ENCODE data around the gene KLHL22.

The KLHL22 gene

GRCh38 chr22:20463324-20464095 is 32.1 kb downstream of the KLHL22 start:
- FAIRE-seq (no peak), DNase-seq (ENCODE audit: insufficient read length, low spot score) (no peak)
- TF ChIP-seq CTCF (IDR thresholded peaks at IDR 0.05; ENCODE audit: insufficient read depth, missing control alignments), result no peak

GRCh38 chr22:20459862-20460261 is 35.7 kb downstream of the KLHL22 start:
- FAIRE-seq (no peak), DNase-seq (ENCODE audit: insufficient read length, low spot score) (no peak)
- TF ChIP-seq CTCF (IDR thresholded peaks at IDR 0.05; ENCODE audit: insufficient read depth, missing control alignments), result no peak

- TF ChIP-seq CTCF (IDR thresholded peaks at IDR 0.05; ENCODE audit: insufficient read depth, missing control alignments), result no peak
- FAIRE-seq (no peak), DNase-seq (ENCODE audit: insufficient read length, low spot score) (no peak)
These were observed 36.4 kb downstream of the KLHL22 start for GRCh38 chr22:20459152-20459542.

- no peak for DNase-seq (ENCODE audit: insufficient read length, low spot score)
- no peak for TF ChIP-seq CTCF (IDR thresholded peaks at IDR 0.05; ENCODE audit: insufficient read depth, missing control alignments)
- FAIRE-seq, result no peak
These were observed 37.0 kb downstream of the KLHL22 start for GRCh38 chr22:20458530-20459151.

- no peak for TF ChIP-seq CTCF (IDR thresholded peaks at IDR 0.05; ENCODE audit: insufficient read depth, missing control alignments)
- no peak for DNase-seq (ENCODE audit: insufficient read length, low spot score)
- no peak for FAIRE-seq
These were observed 37.9 kb downstream of the KLHL22 start for GRCh38 chr22:20457506-20458240.

GRCh38 chr22:20456722-20457076 is 38.9 kb downstream of the KLHL22 start:
- TF ChIP-seq CTCF (IDR thresholded peaks at IDR 0.05; ENCODE audit: insufficient read depth, missing control alignments), result no peak
- FAIRE-seq (no peak), DNase-seq (ENCODE audit: insufficient read length, low spot score) (no peak)

Data from D721Med (cell line).